Endothelial cell of umbilical vein (primary cell): ENCODE data around the gene TFAP2A. TPM values are rescaled to one million over a fixed set of nuclear protein-coding genes. Genes with fewer than 3 reads are reported as not detected.

Source experiments
- BruUV-seq: library from RNA; stranded (reverse); fragments of 400-500 nt; replicated peaks from 2 replicates; lab custom pipeline; 2021; lab: Mats Ljungman, UMichigan
- CTCF ChIA-PET: fragments of 300-600, 350-600 bp; sonication (Branson Sonifier 250); formaldehyde crosslinking; loops from one replicate; lab custom pipeline; 2021; ENCODE audit warnings: antibody characterized with exemption, inconsistent platforms; lab: Charles Lee
- POLR2A ChIA-PET: fragments of 300-600, 350-600 bp; sonication (Branson Sonifier 250); formaldehyde crosslinking; loops from one replicate; lab custom pipeline; 2021; ENCODE audit warnings: antibody characterized with exemption, inconsistent platforms; lab: Charles Lee
- DNase-seq: peaks from one replicate; pipeline ENCODE4 v3.0.0-alpha.2; 2011; ENCODE audit warnings: low read depth, low spot score
- FAIRE-seq: peaks from 2 replicates; lab custom pipeline; 2011; peaks lifted over from hg19 to GRCh38; lab: Jason Lieb, UNC
- H2AFZ ChIP-seq: 2 replicates; pipeline ENCODE4 v1.6.0; 2012; ENCODE audit warnings: low read depth, low read length, control low read depth, inconsistent platforms
- H3K27ac ChIP-seq: 2 replicates; pipeline ENCODE4 v1.5.1; 2011; ENCODE audit warnings: low read depth, mild to moderate bottlenecking, control low read depth, low read length, moderate library complexity; ENCODE audit not compliant: insufficient read depth
- H3K27me3 ChIP-seq, 2 experiments: 2 replicates each; pipeline versions ENCODE4 v1.6.0 to v1.6.1; 2011; ENCODE audit warnings: low read length in 2 of 2, mixed read lengths in 1 of 2; ENCODE audit not compliant: control insufficient read depth in 2 of 2, insufficient read depth in 2 of 2
- H3K36me3 ChIP-seq, 2 experiments: 2 replicates in 1 of 2; 3 replicates in 1 of 2; pipeline ENCODE4 v1.5.1; 2011; ENCODE audit warnings: low read length in 2 of 2, mild to moderate bottlenecking in 1 of 2, moderate library complexity in 1 of 2; ENCODE audit not compliant: control insufficient read depth in 2 of 2, insufficient read depth in 2 of 2; ENCODE audit errors: extremely low read depth in 1 of 2
- H3K4me1 ChIP-seq: 3 replicates; pipeline ENCODE4 v1.5.1; 2011; ENCODE audit warnings: mild to moderate bottlenecking, low read length; ENCODE audit not compliant: control insufficient read depth, insufficient read depth; ENCODE audit errors: extremely low read depth
- H3K4me2 ChIP-seq: 2 replicates; pipeline ENCODE4 v1.6.1; 2011; ENCODE audit warnings: low read length, control low read depth, mixed read lengths; ENCODE audit not compliant: insufficient read depth
- H3K4me3 ChIP-seq, 3 experiments: fragments of 200-600 bp in 1 of 3; sonication (generic), shearing (Covaris generic) in 1 of 3; replicated peaks in 1 of 3; 2 replicates each; pipeline ENCODE4 v1.5.1; 2011 to 2016; ENCODE audit warnings: control low read depth in 3 of 3, low read length in 3 of 3, mild to moderate bottlenecking in 2 of 3, inconsistent platforms in 1 of 3, low read depth in 1 of 3, moderate library complexity in 1 of 3; ENCODE audit not compliant: insufficient read depth in 1 of 3
- H3K79me2 ChIP-seq: 2 replicates; pipeline ENCODE4 v1.6.0; 2012; ENCODE audit warnings: low read length, inconsistent platforms; ENCODE audit not compliant: control insufficient read depth, insufficient read depth
- H3K9ac ChIP-seq: replicated peaks from 2 replicates; pipeline ENCODE3; 2011; ENCODE audit warnings: low read length, control low read depth; ENCODE audit not compliant: insufficient read depth; ENCODE audit errors: extremely low read depth
- H3K9me1 ChIP-seq: replicated peaks from 3 replicates; pipeline ENCODE4 v1.6.0; 2011; ENCODE audit warnings: mild to moderate bottlenecking, low read length; ENCODE audit not compliant: control insufficient read depth, insufficient read depth; ENCODE audit errors: extremely low read depth
- H3K9me3 ChIP-seq: replicated peaks from 2 replicates; pipeline ENCODE4 v1.5.1; 2012; ENCODE audit warnings: low read length, inconsistent platforms; ENCODE audit not compliant: control insufficient read depth, insufficient read depth
- H4K20me1 ChIP-seq: replicated peaks from 2 replicates; pipeline ENCODE3; 2011; ENCODE audit warnings: mild to moderate bottlenecking, low read length; ENCODE audit not compliant: control insufficient read depth, insufficient read depth; ENCODE audit errors: extremely low read depth
- EZH2 ChIP-seq: IDR thresholded peaks from 2 replicates; pipeline ENCODE4 v1.6.1; 2012; ENCODE audit warnings: borderline replicate concordance, low read depth, mild to moderate bottlenecking, moderate library complexity, low read length, inconsistent platforms; ENCODE audit not compliant: severe bottlenecking
- FOS ChIP-seq: IDR thresholded peaks from 2 replicates; pipeline ENCODE4 v1.6.1; 2011; ENCODE audit warnings: mild to moderate bottlenecking, low read length, moderate library complexity, borderline replicate concordance; ENCODE audit not compliant: insufficient read depth
- GATA2 ChIP-seq: IDR thresholded peaks from 2 replicates; pipeline ENCODE4 v1.7.0; 2011; ENCODE audit warnings: low read depth, mild to moderate bottlenecking, moderate library complexity, mixed read lengths, low read length; ENCODE audit not compliant: insufficient read length, insufficient read depth
- JUN ChIP-seq: IDR thresholded peaks from 2 replicates; pipeline ENCODE4 v1.6.1; 2011; ENCODE audit warnings: borderline replicate concordance, low read depth; ENCODE audit not compliant: insufficient read length, insufficient read depth
- MYC ChIP-seq: IDR thresholded peaks from one replicate; pipeline ENCODE4 v1.6.1; 2011; ENCODE audit warnings: mild to moderate bottlenecking, low read depth, low read length
- POLR2A ChIP-seq: IDR thresholded peaks from 2 replicates; pipeline ENCODE4 v1.6.1; 2012; ENCODE audit warnings: low read depth, mild to moderate bottlenecking, control low read depth, low read length
- POLR2AphosphoS5 ChIP-seq: IDR thresholded peaks from 2 replicates; pipeline ENCODE4 v1.6.1; 2012; ENCODE audit warnings: low read depth, mild to moderate bottlenecking, control low read depth, low read length, moderate library complexity; ENCODE audit not compliant: insufficient read depth
- dilution Hi-C: fragments of 300-500 bp; cut with MboI; formaldehyde crosslinking; loops from one replicate; pipeline ENCODE4 v1.15.0; 2019; ENCODE audit warnings: low sequenced_read_pairs; ENCODE audit not compliant: extremely low pct_ligation_motif_present
- intact Hi-C: fragments of 100-400 bp; cut with micrococcal nuclease; formaldehyde crosslinking; loops from one replicate; pipeline ENCODE4 v1.10.0; 2022
- polyA plus RNA-seq, 4 experiments: library from polyadenylated mRNA; depleted of rRNA in 3 of 4; stranded (reverse) in 3 of 4; unstranded in 1 of 4; fragments of >200 nt; gene quantifications; 2 replicates each; pipeline versions ENCODE4 v1.2.1 to v1.2.3, GENCODE V29; 2011 to 2012; ENCODE audit warnings: missing spikeins in 1 of 4
- total RNA-seq: library from RNA; stranded (reverse); gene quantifications from 2 replicates; pipeline ENCODE4 v1.2.3, GENCODE V29; 2021
- TF ChIP-seq, protein P1 (sequence below): IDR thresholded peaks from 2 replicates; pipeline ENCODE4 v1.6.1; 2011; ENCODE audit not compliant: insufficient read depth, insufficient read length
- TF ChIP-seq, protein P2 (sequence below), 2 donors: IDR thresholded peaks; 1 replicate in 1 of 2; 2 replicates in 1 of 2; pipeline ENCODE4 v1.5.1; 2011; ENCODE audit warnings: low read length in 2 of 2, mild to moderate bottlenecking in 2 of 2, moderate library complexity in 2 of 2, control low read depth in 1 of 2, inconsistent platforms in 1 of 2, low read depth in 1 of 2; ENCODE audit not compliant: insufficient read depth in 1 of 2; ENCODE audit errors: extremely low read depth in 1 of 2

The TFAP2A gene
- total and polyA plus RNA-seq, 2 donors (not counting 3 experiments of a cell fraction or from before 2014, with no cell fraction given): 0.06 TPM; not detected in 1

DNA sequence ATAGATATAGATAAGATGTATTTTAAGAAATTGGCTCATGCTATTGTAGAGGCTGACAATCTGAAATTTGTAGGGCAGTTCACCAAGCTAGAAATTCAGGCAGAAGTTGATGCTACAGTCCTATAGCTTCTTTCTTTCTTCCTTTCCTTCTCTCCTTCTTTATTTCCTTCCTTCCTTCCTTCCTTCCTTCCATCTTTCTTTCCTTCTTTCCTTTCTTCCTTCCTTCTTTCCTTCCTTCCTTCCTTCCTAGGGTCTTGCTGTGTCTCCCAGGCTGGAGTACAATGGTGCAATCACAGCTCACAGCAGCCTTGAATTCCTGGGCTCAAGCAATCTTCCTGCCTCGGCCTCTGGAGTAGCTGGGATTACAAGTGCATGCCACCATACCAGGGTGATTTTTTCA, 55.3 kb downstream of the TFAP2A start:
- dilution Hi-C loops: no loop called here
- TF ChIP-seq GATA2 (no peak), POLR2A (no peak), JUN (no peak), MYC (no peak), EZH2 (no peak), POLR2AphosphoS5 (no peak), FOS (no peak)
- TF ChIP-seq, protein P1, sequence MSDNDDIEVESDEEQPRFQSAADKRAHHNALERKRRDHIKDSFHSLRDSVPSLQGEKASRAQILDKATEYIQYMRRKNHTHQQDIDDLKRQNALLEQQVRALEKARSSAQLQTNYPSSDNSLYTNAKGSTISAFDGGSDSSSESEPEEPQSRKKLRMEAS: no peak
- TF ChIP-seq, protein P2, sequence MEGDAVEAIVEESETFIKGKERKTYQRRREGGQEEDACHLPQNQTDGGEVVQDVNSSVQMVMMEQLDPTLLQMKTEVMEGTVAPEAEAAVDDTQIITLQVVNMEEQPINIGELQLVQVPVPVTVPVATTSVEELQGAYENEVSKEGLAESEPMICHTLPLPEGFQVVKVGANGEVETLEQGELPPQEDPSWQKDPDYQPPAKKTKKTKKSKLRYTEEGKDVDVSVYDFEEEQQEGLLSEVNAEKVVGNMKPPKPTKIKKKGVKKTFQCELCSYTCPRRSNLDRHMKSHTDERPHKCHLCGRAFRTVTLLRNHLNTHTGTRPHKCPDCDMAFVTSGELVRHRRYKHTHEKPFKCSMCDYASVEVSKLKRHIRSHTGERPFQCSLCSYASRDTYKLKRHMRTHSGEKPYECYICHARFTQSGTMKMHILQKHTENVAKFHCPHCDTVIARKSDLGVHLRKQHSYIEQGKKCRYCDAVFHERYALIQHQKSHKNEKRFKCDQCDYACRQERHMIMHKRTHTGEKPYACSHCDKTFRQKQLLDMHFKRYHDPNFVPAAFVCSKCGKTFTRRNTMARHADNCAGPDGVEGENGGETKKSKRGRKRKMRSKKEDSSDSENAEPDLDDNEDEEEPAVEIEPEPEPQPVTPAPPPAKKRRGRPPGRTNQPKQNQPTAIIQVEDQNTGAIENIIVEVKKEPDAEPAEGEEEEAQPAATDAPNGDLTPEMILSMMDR (IDR thresholded peaks at IDR 0.05; ENCODE audit: extremely low read depth in 1 of 2, insufficient read depth in 1 of 2, low read depth in 1 of 2, low read length in 2 of 2): no peak
- H3K4me2 ChIP-seq: no peak overlapping the region
- H3K9me3 ChIP-seq: no peaks in the 10 kb centered on the region
- H3K9me1 ChIP-seq: no peaks in the 10 kb centered on the region
- CTCF ChIA-PET: no interaction called here
- intact Hi-C loops: no loop called here
- H4K20me1 ChIP-seq: no peaks in the 10 kb centered on the region
- H3K9ac ChIP-seq: no peak overlapping the region
- H3K27ac ChIP-seq: no peak overlapping the region
- H3K36me3 ChIP-seq: no peaks in the 10 kb centered on the region
- no TSS peak for BruUV-seq
- no peak for FAIRE-seq
- POLR2A ChIA-PET: no interaction called here
- no peak overlapping the region for H3K4me3 ChIP-seq
- H2AFZ ChIP-seq: no peak overlapping the region
- DNase-seq: no peak
- no peaks in the 10 kb centered on the region for H3K79me2 ChIP-seq
- no peaks in the 10 kb centered on the region for H3K4me1 ChIP-seq
- no peaks in the 10 kb centered on the region for H3K27me3 ChIP-seq
